Dermis microvascular lymphatic vessel endothelial cell (primary cell): ENCODE results near the gene GNAZ. TPM values are rescaled to one million over a fixed set of nuclear protein-coding genes. Genes with fewer than 3 reads are reported as not detected.

Experiments
- DNase-seq, 2 donors: peaks; one replicate each; pipeline versions ENCODE4 v3.0.0 to v3.0.0-alpha.2; 2010; ENCODE audit warnings: low read depth in 2 of 2
- total RNA-seq: library from RNA; depleted of rRNA; stranded (reverse); fragments of >200 nt; gene quantifications from 2 replicates; pipeline ENCODE4 v1.2.1, GENCODE V29; 2014

GNAZ gene
- total RNA-seq, 1 donor from 2014 or later, result 0.51 TPM

GRCh38 chr22:23076896-23077572, 6.7 kb downstream of the GNAZ start:
- no peak for DNase-seq

DNA sequence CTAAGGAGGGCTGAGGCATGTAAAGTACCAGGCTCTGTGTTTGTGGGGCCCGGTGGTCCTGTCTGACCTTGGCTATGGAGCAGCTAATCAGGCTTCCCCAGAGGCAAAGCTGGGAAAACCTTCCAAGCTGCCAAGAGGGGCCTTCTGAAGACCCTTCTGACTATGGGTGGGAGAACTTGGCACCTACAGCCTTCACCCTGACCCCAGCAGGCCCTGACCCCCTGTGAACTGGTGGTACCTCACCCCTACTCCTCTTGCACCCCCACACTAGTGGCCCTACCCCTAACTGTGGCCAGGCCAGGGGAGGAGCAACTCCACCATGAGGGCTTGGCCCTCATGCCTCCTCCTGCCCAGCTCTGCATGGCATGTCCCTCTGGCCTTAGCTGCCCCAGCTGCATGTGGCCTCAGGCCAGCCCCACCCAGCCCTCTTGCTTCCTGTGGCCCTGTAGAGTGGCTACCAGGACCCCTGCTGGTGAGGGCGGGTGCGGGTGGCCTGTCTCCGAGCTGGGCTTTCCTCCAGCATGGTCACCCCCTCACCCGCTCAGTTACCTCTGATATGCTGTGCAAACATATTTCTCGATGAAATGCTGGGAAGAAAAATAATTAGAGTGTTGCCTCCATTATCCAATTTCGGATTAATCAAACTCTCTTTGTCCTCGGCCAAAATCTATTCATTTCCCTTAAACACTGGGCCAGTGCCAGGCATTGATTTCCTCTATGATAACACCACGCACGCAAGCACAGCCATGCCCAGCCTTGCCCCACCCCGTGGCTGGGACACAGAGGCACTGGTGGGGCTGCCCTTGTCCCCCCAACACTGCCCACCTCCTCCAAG, 7.5 kb downstream of the GNAZ start:
- DNase-seq, result no peak

- no peak for DNase-seq
Observed at GRCh38 chr22:23078462-23078787, 8.1 kb downstream of the GNAZ start.

DNA sequence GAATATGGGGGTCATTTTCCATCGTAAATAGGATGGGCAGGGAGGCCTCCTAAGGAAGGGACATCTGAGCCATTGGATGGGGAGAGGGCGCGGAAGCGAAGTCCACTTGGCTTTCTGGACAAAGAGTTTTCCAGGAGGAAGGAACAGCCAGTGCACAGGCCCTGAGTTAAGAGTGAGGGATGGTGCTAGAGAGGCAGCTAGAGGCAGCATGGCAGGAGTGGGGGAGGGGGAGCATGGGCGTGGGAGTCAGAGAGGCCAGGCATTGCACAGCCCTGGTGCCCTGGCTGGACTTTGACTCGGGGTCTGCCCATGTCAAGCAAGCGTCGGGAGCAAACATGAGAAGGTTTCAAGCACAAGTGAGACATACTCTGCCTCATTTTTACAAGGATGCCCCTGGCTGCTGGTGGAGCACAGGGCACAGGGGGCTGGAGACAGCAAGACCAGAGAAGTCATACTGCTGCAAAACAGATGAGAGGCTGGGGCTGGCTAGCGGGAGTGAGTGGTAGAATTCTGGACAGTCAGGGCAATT, 9.0 kb downstream of the GNAZ start:
- DNase-seq, result no peak

DNA sequence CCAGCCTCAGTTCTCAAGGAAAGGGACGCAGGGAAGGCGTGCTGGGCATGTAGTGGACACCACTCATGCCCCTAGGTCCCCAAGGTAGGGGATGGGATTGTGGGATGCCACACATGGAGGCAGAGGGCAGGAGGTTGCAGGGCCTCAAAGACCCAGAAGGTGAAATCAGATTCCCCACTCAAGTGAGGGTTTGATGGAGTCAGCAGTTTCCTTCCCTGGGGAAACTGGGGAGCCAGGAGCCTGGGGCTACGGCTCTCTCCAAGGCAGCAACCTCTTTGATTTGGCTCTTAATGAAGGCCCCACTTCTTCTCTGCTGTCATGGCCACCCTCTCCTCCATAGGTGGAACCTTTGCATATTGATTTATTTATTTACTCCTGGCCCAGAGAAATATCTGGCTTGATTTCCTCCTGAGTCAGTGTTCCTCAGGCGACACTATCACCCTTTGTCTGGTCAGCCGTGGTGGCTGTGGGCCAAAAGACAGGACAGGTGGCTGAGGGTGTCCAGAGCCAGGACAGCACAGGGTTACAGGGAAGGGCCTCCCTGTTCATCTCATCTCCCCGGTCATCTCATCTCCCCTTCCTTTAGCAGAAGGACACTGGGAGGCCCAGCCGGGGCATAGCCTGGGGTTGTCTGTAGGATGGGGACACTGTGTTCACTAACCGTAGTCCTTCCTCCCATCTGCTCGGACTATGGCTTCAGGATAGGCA, 9.6 kb downstream of the GNAZ start:
- DNase-seq, result no peak

DNA sequence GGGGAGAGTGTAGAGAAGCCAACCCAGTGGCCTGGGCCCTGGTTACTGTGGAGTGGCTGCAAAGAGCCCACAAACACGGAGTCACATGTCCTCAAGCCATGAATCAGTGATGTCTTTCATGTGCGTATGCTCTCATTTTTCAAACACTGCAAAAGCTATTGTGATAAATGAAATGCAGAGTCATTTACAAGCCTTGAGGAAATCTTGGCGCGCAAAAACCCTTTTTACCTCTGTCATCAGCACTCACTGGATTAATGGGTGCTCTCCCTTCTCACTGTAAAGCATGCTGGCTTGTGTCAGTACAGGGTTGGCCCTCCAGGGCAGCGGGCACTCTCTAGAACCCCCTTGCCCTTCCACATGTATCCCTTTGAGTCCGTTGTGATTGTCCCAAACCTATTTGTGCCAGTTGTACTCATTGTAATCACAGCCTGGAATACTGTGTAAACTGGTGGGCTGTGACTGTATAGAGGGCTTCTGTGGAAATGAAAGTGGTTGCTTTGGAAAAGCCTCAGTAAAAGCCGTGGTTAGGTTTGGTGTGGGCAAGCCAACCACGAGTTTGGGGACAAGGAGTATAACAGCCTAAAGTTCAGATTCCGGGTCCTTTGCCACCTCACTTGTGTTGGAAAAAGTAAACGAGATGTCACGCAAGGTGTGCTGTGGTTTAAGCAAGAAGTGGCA, 10.4 kb downstream of the GNAZ start:
- DNase-seq, result no peak

- DNase-seq, result no peak
Observed at GRCh38 chr22:23082534-23083314, 12.4 kb downstream of the GNAZ start.

DNA sequence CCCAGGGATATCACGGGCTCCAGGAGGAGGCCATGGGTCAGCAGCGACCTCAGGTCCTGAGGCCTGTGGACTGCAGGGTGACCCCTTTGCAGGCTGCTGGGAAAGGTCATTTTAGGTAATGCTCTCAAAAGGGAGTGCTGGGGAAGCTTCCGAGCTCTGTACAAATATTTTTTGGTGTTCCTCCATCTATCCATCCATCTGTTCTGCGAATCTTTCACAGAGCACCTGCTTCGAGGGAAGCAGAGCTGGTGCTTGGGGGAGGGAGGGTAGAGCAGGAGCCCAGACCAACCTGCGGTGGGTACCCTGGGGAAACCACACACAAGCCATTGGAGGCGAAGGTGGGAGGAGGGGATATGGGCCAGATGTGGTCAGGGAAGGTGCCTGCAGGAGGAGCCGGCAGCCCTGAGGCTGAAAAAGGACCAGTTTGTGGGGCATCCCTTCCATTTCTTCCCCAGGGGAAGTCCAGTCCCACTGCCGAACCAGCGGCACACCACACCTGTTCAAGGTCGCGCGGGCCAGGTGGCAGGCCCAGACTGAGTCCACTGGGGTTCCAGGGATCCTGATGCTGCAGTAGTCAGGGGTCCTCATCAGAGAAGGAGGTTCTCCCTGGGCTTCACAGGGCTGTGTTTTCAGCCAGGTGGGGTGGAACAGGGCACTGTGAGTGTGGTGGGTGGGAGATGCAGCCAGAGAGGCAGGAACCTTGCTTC, 13.1 kb downstream of the GNAZ start:
- DNase-seq, result no peak

DNA sequence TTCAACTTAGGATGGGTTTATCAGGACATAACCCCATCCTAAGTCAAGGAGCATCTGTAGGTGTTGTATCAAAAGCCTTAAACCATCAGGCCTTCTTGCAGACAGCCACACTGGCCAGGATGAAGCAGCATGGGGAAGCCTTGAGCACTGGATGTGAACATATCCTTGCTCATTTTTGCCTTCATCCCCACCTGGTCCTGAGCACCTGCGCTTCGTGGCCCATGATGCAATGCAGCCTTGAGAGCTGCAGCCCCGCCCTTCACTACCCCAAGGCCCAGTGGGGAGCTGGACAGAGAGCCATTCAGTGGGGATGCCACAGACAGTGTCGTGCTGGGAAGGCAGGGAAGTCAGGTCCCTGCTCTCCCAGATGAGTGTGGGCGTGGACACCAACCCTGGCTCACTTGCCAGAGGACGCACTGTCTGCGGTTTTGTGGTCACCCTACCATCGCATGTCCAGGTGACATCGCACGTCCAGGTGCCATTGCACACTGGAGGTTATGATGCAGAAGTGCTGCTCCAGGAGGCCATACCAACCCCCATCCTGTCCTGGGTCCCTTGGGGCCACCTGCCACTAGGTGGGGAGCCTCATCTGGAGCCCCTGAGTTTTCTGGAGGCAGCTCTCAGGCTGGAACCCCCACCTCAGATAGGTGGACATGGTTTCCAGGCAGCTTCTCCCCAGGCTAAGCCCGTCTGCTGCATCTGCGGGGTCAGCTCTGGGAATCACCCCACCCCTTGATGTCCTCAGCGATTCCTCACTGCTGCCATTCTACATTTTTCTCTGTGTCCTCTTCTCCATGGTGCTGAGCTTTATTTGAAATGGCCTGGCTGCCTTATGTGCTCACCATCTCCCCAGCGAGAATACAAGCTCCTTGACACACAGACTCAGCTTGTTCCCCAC, 14.4 kb downstream of the GNAZ start:
- no peak for DNase-seq

- DNase-seq, result no peak
Observed at GRCh38 chr22:23085351-23085671, 15.0 kb downstream of the GNAZ start.

DNA sequence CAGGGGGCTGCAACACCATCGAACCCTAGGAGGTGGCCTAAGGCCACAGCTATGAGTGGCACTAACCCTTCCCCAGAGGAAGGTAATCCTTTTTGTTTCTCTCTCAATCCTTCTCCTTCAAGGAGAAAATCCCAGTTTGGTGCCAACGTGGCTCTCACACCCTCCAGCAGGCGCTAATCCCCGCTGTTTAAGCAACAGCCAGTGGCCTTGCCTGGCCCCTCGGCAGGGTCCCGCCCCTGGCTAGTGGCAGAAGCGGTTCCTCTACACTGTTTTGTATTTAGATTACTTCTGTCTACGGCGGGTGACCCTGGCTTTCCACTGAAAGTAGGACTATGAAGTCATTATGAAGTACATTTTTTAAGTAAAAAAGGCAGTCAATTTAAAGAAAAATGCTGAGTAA, 15.5 kb downstream of the GNAZ start:
- DNase-seq, result no peak

DNA sequence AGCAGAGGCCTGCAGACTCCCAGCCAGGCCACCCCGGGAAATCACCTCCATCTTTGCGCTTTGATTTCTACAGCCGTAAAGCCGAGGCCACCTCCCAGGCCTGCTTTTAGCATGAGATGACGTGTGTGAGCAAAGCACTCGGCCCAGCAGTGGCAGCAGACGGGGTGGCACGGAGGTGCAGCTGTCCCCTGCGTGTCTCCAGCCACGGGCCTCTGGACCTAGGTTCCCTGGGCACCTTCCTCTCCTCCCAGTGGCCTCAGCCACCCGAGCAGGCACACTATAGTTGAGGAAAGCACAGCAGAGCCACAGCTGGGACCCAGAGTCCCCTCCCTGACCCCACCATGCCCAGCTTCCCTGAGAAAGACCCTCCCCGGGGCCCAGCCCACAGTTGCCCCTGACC, 15.9 kb downstream of the GNAZ start:
- no peak for DNase-seq

GRCh38 chr22:23086787-23087186, 16.5 kb downstream of the GNAZ start:
- DNase-seq, result no peak

GRCh38 chr22:23088199-23088604, 17.9 kb downstream of the GNAZ start:
- no peak for DNase-seq

DNA sequence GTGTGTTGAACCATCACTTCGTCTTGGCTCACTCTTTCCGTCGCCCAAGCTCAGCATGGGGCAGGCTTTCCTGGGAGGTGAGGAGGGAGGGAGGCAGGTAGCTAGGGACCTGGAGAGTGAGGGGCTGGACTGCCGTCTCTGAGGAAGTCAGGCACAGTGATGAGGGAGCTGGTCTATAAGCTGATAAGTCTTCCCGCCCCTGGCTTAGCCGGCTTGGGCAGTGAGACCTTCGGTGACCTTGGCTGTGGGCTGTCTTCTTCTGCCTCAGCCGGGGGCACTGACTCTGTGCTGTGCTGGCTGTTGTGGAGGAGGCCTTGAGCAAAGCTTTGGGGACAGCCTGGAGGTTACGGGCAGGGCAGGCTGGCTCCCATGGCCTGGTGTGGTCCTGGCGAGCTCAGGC, 18.7 kb downstream of the GNAZ start:
- no peak for DNase-seq

DNA sequence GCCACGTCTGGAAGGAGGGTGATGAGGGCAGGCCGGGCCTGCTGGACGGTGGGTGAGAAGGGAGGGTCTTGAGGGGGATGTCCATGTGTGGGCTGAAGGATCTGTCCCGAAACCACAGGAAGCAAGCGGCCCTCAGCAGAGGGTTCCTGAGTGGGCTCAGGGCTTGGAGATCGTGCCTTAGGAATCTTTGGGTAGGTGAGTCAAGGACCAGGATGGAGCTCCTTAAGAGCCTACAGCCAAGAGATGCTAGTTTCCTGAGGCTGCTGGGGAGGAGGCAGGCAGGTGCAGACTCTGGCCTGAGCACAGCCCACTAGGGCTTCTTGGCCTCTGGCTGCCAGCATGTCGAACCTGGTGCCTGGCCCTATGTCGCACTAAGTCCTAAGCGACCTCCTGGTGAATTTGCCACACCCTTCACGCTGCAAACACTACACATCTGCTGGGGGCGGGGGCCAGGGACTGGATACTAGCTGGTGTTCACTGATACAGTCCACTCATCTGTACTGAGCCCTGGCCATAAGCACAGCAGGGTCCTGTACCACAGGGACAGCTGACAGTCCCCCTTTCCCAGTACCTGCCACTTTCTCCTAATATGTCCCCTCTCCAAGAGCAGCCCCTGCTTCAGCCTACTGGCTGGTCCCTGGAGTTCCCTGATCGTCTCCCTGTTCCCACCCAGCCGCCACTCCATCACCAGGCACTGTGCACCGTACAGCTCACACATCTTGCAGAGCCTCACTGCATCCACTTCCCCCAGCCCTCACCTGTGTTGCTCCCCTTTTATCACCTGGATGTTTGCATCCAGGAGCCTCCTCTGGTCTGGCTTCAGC, 19.5 kb downstream of the GNAZ start:
- no peak for DNase-seq

DNA sequence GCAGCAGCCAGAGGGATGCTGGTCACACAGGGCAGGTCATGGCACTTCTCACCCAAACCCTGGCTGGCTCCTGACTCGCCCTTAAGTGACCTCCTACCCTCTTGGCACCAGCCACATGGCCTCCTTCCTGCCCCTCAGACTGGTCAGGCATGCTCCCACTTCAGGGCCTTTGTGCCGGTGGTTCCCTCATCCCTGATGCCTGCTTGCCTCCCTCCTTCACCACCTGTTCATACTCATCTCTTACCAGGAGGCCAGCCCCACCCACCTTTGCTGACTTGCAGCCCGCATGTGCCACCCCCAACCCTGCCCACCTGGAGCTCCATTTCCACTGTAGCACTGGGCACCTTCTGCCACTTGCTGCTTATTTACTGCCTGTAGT, 20.1 kb downstream of the GNAZ start:
- no peak for DNase-seq

DNA sequence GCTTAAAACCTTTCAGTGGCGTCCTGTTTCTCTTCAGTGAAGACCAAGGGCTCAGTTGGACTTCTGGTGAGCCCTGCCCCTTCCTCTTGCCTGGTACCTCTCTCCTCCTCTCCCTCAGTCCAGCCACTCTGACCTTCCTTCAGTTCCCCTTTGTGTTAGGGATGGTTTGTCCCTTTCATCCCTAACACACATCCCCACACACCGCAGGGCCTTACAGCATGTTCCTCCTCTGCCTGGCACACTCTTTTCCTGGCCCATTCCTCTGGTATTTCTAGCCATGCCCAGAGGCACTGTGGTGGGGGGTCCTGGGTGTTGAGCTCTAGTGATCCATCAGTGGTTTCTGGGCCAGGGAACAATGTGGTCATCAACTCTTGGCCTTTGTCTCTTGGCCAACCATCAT, 21.4 kb downstream of the GNAZ start:
- DNase-seq, result no peak
